ENCODE data around the gene GPC5.

The GPC5 gene

DNA sequence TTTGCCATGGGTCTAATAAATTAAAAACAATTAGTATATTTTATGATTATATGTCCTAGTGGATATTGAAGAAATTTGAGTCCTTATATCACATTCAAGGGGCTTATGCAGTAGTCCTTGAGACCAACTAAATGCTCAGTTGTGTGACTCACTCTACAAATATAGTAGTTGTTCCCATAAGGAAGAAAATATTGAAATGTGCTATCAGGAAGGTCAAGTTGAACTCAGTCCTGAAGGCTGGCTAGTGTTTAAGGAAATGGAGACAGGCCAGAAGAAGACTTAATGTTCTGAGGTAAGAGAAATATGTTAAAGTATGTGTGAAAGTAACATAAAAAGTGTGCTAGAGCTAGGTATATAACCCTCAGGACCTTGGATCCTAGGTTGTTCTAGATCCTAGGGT, 1062.1 kb downstream of the GPC5 start:
- Histone ChIP-seq H3K18ac (ENCODE audit: low read depth in 1 of 2, low read length in 2 of 2) (no peak overlapping the region), H3K23ac (ENCODE audit: low read length in 2 of 2) (no peak overlapping the region), H3K4me1 (ENCODE audit: control insufficient read depth, insufficient read depth, low read depth, low read length) (no peaks in the 10 kb centered on the region), H2BK5ac (ENCODE audit: low read depth, low read length, poor library complexity, severe bottlenecking) (no peak overlapping the region), H3K27ac (ENCODE audit: low read length, poor library complexity, severe bottlenecking) (no peak overlapping the region), H3K36me3 (ENCODE audit: control insufficient read depth in 1 of 2, insufficient read depth in 2 of 2, low read depth in 1 of 2, low read length in 2 of 2) (no peaks in the 10 kb centered on the region), H3K9ac (ENCODE audit: low read length) (no peak overlapping the region), H3K4me2 (ENCODE audit: low read length, poor library complexity, severe bottlenecking) (no peak overlapping the region), H3K9me3 (ENCODE audit: control insufficient read depth, low read length) (no peaks in the 10 kb centered on the region), H2AFZ (ENCODE audit: low read depth, low read length) (no peak overlapping the region), H3K14ac (ENCODE audit: low read length in 2 of 2) (no peak overlapping the region), H3K4ac (ENCODE audit: low read depth in 1 of 2, low read length in 2 of 2) (no peak overlapping the region), H2BK15ac (ENCODE audit: low read depth, poor library complexity, severe bottlenecking) (no peak overlapping the region), H3K27me3 (ENCODE audit: control insufficient read depth in 1 of 2, insufficient read depth in 1 of 2, low read length in 2 of 2) (no peaks in the 10 kb centered on the region), H4K91ac (ENCODE audit: low read length) (no peak overlapping the region), H3K4me3 (ENCODE audit: insufficient read depth in 1 of 2, low read depth in 1 of 2, low read length in 2 of 2) (no peak overlapping the region), H4K8ac (ENCODE audit: low read length) (no peak overlapping the region), H2BK12ac (ENCODE audit: low read length in 2 of 2) (no peak overlapping the region), H2AK5ac (ENCODE audit: low read length, severe bottlenecking) (no peak overlapping the region), H3K79me1 (replicated peaks; ENCODE audit: low read length, poor library complexity, severe bottlenecking) (no peaks in the 10 kb centered on the region), H2BK120ac (ENCODE audit: low read depth, low read length) (no peak overlapping the region)
- DNase-seq = peak; percentile 3

- Histone ChIP-seq H4K91ac (ENCODE audit: low read length) (no peak overlapping the region), H2BK12ac (ENCODE audit: low read length in 2 of 2) (no peak overlapping the region), H3K4ac (ENCODE audit: low read depth in 1 of 2, low read length in 2 of 2) (no peak overlapping the region)
These were observed 1063.0 kb downstream of the GPC5 start for GRCh38 chr13:92461402-92461801.

GRCh38 chr13:92461831-92462230, 1063.4 kb downstream of the GPC5 start:
- no peak overlapping the region for H3K23ac ChIP-seq (ENCODE audit: low read length in 2 of 2)
- H3K27me3 ChIP-seq (ENCODE audit: control insufficient read depth in 1 of 2, insufficient read depth in 1 of 2, low read length in 2 of 2) = no peaks in the 10 kb centered on the region
- H3K4me3 ChIP-seq (ENCODE audit: insufficient read depth in 1 of 2, low read depth in 1 of 2, low read length in 2 of 2) = no peak overlapping the region
- no peak overlapping the region for H2BK12ac ChIP-seq (ENCODE audit: low read length in 2 of 2)
- H3K4me1 ChIP-seq (ENCODE audit: control insufficient read depth, insufficient read depth, low read depth, low read length) = no peaks in the 10 kb centered on the region
- H2BK15ac ChIP-seq (ENCODE audit: low read depth, poor library complexity, severe bottlenecking) = no peak overlapping the region
- no peak overlapping the region for H3K27ac ChIP-seq (ENCODE audit: low read length, poor library complexity, severe bottlenecking)
- no peak for DNase-seq
- H3K18ac ChIP-seq (ENCODE audit: low read depth in 1 of 2, low read length in 2 of 2) = no peak overlapping the region
- H2AK5ac ChIP-seq (ENCODE audit: low read length, severe bottlenecking) = no peak overlapping the region
- no peaks in the 10 kb centered on the region for H3K9me3 ChIP-seq (ENCODE audit: control insufficient read depth, low read length)
- H2BK5ac ChIP-seq (ENCODE audit: low read depth, low read length, poor library complexity, severe bottlenecking) = no peak overlapping the region
- H2AFZ ChIP-seq (ENCODE audit: low read depth, low read length) = no peak overlapping the region
- no peak overlapping the region for H3K9ac ChIP-seq (ENCODE audit: low read length)
- no peak overlapping the region for H4K91ac ChIP-seq (ENCODE audit: low read length)
- H3K79me1 ChIP-seq (replicated peaks; ENCODE audit: low read length, poor library complexity, severe bottlenecking) = no peaks in the 10 kb centered on the region
- no peak overlapping the region for H2BK120ac ChIP-seq (ENCODE audit: low read depth, low read length)
- H3K36me3 ChIP-seq (ENCODE audit: control insufficient read depth in 1 of 2, insufficient read depth in 2 of 2, low read depth in 1 of 2, low read length in 2 of 2) = no peaks in the 10 kb centered on the region
- no peak overlapping the region for H4K8ac ChIP-seq (ENCODE audit: low read length)
- H3K4ac ChIP-seq (ENCODE audit: low read depth in 1 of 2, low read length in 2 of 2) = no peak overlapping the region
- no peak overlapping the region for H3K14ac ChIP-seq (ENCODE audit: low read length in 2 of 2)
- no peak overlapping the region for H3K4me2 ChIP-seq (ENCODE audit: low read length, poor library complexity, severe bottlenecking)
- WGBS = 94% methylated on average over 5 of the region's 5 CpGs

More at GRCh38 chr13:92461402-92461801, 1063.0 kb downstream of the GPC5 start:
- no peak overlapping the region for H3K18ac ChIP-seq (ENCODE audit: low read depth in 1 of 2, low read length in 2 of 2)
- H3K27ac ChIP-seq (ENCODE audit: low read length, poor library complexity, severe bottlenecking) = no peak overlapping the region
- H3K79me1 ChIP-seq (replicated peaks; ENCODE audit: low read length, poor library complexity, severe bottlenecking) = no peaks in the 10 kb centered on the region
- no peak for DNase-seq
- no peaks in the 10 kb centered on the region for H3K9me3 ChIP-seq (ENCODE audit: control insufficient read depth, low read length)
- H3K4me1 ChIP-seq (ENCODE audit: control insufficient read depth, insufficient read depth, low read depth, low read length) = no peaks in the 10 kb centered on the region
- no peak overlapping the region for H3K9ac ChIP-seq (ENCODE audit: low read length)
- H4K8ac ChIP-seq (ENCODE audit: low read length) = no peak overlapping the region
- H3K4me2 ChIP-seq (ENCODE audit: low read length, poor library complexity, severe bottlenecking) = no peak overlapping the region
- no peaks in the 10 kb centered on the region for H3K36me3 ChIP-seq (ENCODE audit: control insufficient read depth in 1 of 2, insufficient read depth in 2 of 2, low read depth in 1 of 2, low read length in 2 of 2)
- no peak overlapping the region for H3K23ac ChIP-seq (ENCODE audit: low read length in 2 of 2)
- H2BK120ac ChIP-seq (ENCODE audit: low read depth, low read length) = no peak overlapping the region
- no peak overlapping the region for H3K14ac ChIP-seq (ENCODE audit: low read length in 2 of 2)
- no peak overlapping the region for H2AK5ac ChIP-seq (ENCODE audit: low read length, severe bottlenecking)
- 74% methylated on average over 3 of the region's 3 CpGs for WGBS
- H3K4me3 ChIP-seq (ENCODE audit: insufficient read depth in 1 of 2, low read depth in 1 of 2, low read length in 2 of 2) = no peak overlapping the region
- H2BK15ac ChIP-seq (ENCODE audit: low read depth, poor library complexity, severe bottlenecking) = no peak overlapping the region
- H3K27me3 ChIP-seq (ENCODE audit: control insufficient read depth in 1 of 2, insufficient read depth in 1 of 2, low read length in 2 of 2) = no peaks in the 10 kb centered on the region
- no peak overlapping the region for H2BK5ac ChIP-seq (ENCODE audit: low read depth, low read length, poor library complexity, severe bottlenecking)
- H2AFZ ChIP-seq (ENCODE audit: low read depth, low read length) = no peak overlapping the region

DNA sequence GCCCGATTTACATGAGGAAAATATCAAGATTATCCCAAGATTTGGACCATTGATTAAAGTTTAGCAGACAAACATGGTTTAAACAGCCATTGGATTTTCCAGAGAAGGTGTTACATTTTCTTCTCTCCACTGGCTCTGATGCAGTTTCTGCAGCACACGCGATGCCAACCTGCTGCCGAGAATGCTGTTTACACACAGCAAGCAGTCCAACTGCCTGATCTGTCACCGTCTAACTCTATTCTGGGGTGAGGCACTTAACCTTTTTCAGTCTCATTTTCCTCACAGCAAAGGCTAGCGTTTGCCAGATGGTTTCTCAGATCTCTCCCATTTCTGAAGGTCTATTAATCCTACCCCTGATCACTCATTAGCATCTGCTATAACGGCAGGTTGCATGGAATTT, 1064.7 kb downstream of the GPC5 start:
- no peak overlapping the region for H2BK12ac ChIP-seq (ENCODE audit: low read length in 2 of 2)
- WGBS = 66% methylated on average over 6 of the region's 7 CpGs
- H3K27me3 ChIP-seq (ENCODE audit: control insufficient read depth in 1 of 2, insufficient read depth in 1 of 2, low read length in 2 of 2) = no peaks in the 10 kb centered on the region
- H3K4ac ChIP-seq (ENCODE audit: low read depth in 1 of 2, low read length in 2 of 2) = no peak overlapping the region
- no peak overlapping the region for H2AK5ac ChIP-seq (ENCODE audit: low read length, severe bottlenecking)
- H2AFZ ChIP-seq (ENCODE audit: low read depth, low read length) = no peak overlapping the region
- H3K4me1 ChIP-seq (ENCODE audit: control insufficient read depth, insufficient read depth, low read depth, low read length) = no peaks in the 10 kb centered on the region
- no peak overlapping the region for H3K23ac ChIP-seq (ENCODE audit: low read length in 2 of 2)
- no peak overlapping the region for H3K18ac ChIP-seq (ENCODE audit: low read depth in 1 of 2, low read length in 2 of 2)
- no peaks in the 10 kb centered on the region for H3K9me3 ChIP-seq (ENCODE audit: control insufficient read depth, low read length)
- no peak for DNase-seq
- H2BK120ac ChIP-seq (ENCODE audit: low read depth, low read length) = no peak overlapping the region
- no peak overlapping the region for H3K9ac ChIP-seq (ENCODE audit: low read length)
- H4K91ac ChIP-seq (ENCODE audit: low read length) = no peak overlapping the region
- no peaks in the 10 kb centered on the region for H3K79me1 ChIP-seq (replicated peaks; ENCODE audit: low read length, poor library complexity, severe bottlenecking)
- H3K27ac ChIP-seq (ENCODE audit: low read length, poor library complexity, severe bottlenecking) = no peak overlapping the region
- no peaks in the 10 kb centered on the region for H3K36me3 ChIP-seq (ENCODE audit: control insufficient read depth in 1 of 2, insufficient read depth in 2 of 2, low read depth in 1 of 2, low read length in 2 of 2)
- no peak overlapping the region for H2BK5ac ChIP-seq (ENCODE audit: low read depth, low read length, poor library complexity, severe bottlenecking)
- no peak overlapping the region for H3K14ac ChIP-seq (ENCODE audit: low read length in 2 of 2)
- H4K8ac ChIP-seq (ENCODE audit: low read length) = no peak overlapping the region
- no peak overlapping the region for H3K4me3 ChIP-seq (ENCODE audit: insufficient read depth in 1 of 2, low read depth in 1 of 2, low read length in 2 of 2)
- H3K4me2 ChIP-seq (ENCODE audit: low read length, poor library complexity, severe bottlenecking) = no peak overlapping the region
- no peak overlapping the region for H2BK15ac ChIP-seq (ENCODE audit: low read depth, poor library complexity, severe bottlenecking)
